Immature natural killer cell (primary cell): Measurements from ENCODE around the gene CREB3L4. TPM values are rescaled to one million over a fixed set of nuclear protein-coding genes. Genes with fewer than 3 reads are reported as not detected.

ENCODE experiments used
- DNase-seq, 3 donors: peaks; one replicate each; pipeline ENCODE4 v3.0.0; 2022; ENCODE audit warnings: mixed read lengths in 1 of 3
- H3K27ac Mint-ChIP-seq, 6 donors: one replicate each; pipeline ENCODE4 v1.8.0; 2020; ENCODE audit warnings: mixed read lengths in 6 of 6, mild to moderate bottlenecking in 5 of 6, inconsistent platforms in 4 of 6, moderate library complexity in 3 of 6
- H3K27me3 Mint-ChIP-seq, 3 donors: one replicate each; pipeline ENCODE4 v1.8.0; 2020 to 2021; ENCODE audit warnings: low read depth in 3 of 3, mild to moderate bottlenecking in 3 of 3, mixed read lengths in 3 of 3, moderate library complexity in 3 of 3, inconsistent platforms in 1 of 3
- H3K36me3 Mint-ChIP-seq, 3 donors: one replicate each; pipeline ENCODE4 v1.8.0; 2020; ENCODE audit warnings: mixed read lengths in 3 of 3, inconsistent platforms in 2 of 3, mild to moderate bottlenecking in 2 of 3
- H3K4me1 Mint-ChIP-seq, 2 donors: one replicate each; pipeline ENCODE4 v1.8.0; 2020; ENCODE audit warnings: inconsistent platforms in 2 of 2, mild to moderate bottlenecking in 2 of 2, mixed read lengths in 2 of 2, moderate library complexity in 1 of 2
- H3K4me3 Mint-ChIP-seq, 5 donors: one replicate each; pipeline ENCODE4 v1.8.0; 2020; ENCODE audit warnings: mild to moderate bottlenecking in 5 of 5, mixed read lengths in 5 of 5, inconsistent platforms in 3 of 5, moderate library complexity in 3 of 5
- H3K9me3 Mint-ChIP-seq, 6 donors: one replicate each; pipeline ENCODE4 v1.8.0; 2020; ENCODE audit warnings: mild to moderate bottlenecking in 6 of 6, mixed read lengths in 6 of 6, inconsistent platforms in 4 of 6, moderate library complexity in 3 of 6
- polyA plus RNA-seq, 3 donors: library from polyadenylated mRNA; unstranded; fragments of 300-500 nt; fragmentation: Illumina TruSeq; gene quantifications; one replicate each; pipeline ENCODE4 v1.2.3, GENCODE V29; 2021

The CREB3L4 gene
- polyA plus RNA-seq, 3 donors from 2014 or later = 10.0 to 17.6 (median 15.2) TPM

DNA sequence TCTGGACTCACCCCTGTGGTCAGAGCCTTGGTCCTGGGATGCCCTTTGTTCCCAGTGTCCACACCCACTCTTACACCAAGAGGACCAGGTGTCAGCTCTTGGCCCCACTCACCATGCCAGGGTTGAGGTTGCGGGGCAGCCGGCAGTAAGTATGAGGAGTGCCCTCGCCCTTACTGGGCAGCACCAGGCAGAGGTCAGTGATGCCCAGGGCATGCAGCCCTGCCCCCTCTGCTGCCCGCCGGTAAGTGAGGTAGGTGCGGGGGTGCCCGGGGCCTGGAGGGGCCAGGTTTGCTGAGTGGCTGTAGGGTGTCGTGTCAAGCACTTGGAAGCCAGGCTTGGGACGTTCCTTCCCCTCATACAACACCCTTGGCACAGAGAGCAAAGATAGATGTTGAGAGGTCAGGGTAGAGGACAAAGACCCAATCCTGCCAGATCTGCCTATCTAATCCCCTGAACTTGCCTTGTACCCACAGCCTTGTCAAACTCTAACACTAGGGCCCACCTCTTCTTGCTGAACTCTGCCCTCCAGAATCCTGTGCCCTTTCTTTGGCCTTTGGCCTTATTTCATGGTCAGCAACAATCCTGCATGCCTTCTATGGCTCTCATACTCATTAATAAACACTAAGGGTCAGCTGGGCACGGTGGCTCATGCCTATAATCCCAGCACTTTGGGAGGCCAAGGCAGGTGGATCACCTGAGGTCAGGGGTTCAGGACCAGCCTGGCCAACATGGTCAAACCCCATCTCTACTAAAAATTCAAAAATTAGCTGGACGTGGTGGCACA, 24.7 kb upstream of the CREB3L4 start:
- Mint-ChIP-seq H3K9me3 (no peaks in the 10 kb centered on the region), H3K27me3 (peaks cover 11 to 20% (median 13%) of the 10 kb centered on the region in 3 donors), H3K27ac (peak overlapping the region; percentile 84 to 100 (median 92)), H3K4me3 (peak overlapping the region in 3 of 5 donors; percentile 13 to 54 (median 33)), H3K4me1 (peaks cover 55 to 62% of the 10 kb centered on the region in 2 donors), H3K36me3 (peaks cover 9 to 38% (median 17%) of the 10 kb centered on the region in 3 donors)
- DNase-seq = no peak

DNA sequence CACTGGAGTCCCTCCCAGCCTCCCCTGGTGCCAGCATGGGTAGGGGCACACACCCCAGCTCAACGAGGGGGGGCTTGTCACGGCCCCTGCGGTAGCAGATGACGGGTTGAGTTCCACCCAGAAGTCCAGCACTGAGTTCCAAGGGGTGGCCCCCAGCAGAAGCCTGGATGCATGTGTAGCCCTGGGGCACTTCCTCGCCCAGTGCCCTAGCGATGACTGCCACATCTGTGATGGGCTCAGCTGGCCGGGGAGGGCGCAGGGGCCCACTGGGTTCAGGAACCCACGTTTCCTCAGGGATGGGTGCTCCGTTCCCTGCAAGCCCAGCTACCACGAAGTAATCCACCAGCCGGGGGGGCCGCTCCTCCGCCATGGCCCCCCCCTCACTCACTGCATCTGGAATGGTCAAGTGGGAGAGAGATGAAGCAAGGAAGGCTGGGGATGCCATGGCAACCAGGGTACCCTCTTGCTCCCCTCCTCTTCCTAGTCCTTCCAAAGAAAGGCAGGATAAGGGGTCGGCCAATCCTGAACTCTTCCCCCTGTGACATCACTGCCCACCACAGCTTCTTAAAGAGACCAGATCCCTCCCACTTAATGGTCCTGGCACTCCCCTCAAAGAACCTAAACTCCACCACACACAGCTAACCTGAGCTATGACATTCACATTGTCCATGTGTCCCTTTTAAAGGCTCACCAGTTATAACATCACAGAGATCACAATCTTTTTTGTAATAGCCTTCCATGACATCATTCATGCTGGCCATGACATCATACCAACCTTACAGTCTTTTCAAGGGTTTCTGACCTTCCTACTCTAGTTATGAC, 23.5 kb upstream of the CREB3L4 start:
- Mint-ChIP-seq H3K27me3 (peaks cover 11 to 20% (median 13%) of the 10 kb centered on the region in 3 donors), H3K36me3 (peaks cover 9 to 36% (median 20%) of the 10 kb centered on the region in 3 donors)

DNA sequence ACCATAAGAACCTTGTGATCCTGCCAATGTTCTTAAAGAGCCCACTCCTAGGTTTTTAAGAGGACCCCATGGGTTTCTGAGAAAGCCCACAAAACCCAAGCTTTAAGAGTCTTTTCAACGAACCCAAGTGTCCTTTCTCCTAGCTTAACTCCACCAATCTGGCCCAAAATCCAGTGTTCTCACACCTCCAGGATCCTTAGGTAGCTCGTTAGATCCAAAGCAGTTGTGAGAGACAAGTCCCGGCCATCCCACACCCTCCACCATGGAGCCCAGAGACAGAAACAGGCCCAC, 22.9 kb upstream of the CREB3L4 start:
- no peak for DNase-seq
- peaks cover 49% of the 10 kb centered on the region in 2 donors for H3K4me1 Mint-ChIP-seq
- H3K27ac Mint-ChIP-seq = peak overlapping the region; percentile 96 to 100 (median 100)
- peaks cover 9 to 32% (median 19%) of the 10 kb centered on the region in 3 donors for H3K36me3 Mint-ChIP-seq
- peaks cover 11 to 20% (median 13%) of the 10 kb centered on the region in 3 donors for H3K27me3 Mint-ChIP-seq
- H3K9me3 Mint-ChIP-seq = no peaks in the 10 kb centered on the region
- peak overlapping the region; percentile 93 to 100 (median 98) for H3K4me3 Mint-ChIP-seq

More for the DNA sequence above, 23.5 kb upstream of the CREB3L4 start:
- Mint-ChIP-seq H3K27ac (peak overlapping the region; percentile 96 to 100 (median 100)), H3K4me3 (peak overlapping the region; percentile 93 to 100 (median 98)), H3K9me3 (no peaks in the 10 kb centered on the region), H3K4me1 (peaks cover 53 to 55% of the 10 kb centered on the region in 2 donors)
- DNase-seq = peak in 2 of 3 donors; percentile 39 to 41

DNA sequence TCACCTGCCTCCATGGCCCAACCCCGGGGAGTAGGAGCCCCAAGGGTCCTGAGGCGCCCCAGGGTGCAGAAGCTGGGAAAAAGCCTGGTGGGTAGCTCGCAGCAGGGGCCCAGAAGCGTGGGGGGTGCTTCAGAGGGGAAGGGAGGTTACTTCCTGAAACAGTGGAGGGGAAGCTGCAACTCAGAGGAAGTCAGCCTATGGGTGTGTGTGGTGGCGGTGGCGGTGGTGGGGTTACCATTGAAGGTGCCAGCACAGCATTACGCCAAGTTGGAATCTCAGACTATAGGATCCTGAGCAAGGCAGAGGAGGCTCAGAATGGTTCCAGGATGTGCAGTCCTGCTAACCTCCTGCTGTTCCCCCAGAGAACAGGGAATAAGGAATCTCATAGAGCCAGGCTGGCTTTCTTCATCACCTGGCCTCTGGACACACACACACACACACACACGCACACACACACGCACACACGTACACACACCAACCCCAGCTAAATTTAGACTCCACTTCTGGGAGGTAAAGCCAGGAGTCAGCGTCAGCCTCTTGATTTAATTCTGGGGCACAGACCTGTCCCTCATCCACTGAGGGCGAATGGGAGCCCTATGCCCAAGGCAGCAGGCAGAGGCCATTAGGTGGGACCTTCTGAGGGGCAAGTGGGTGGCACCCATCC, 22.4 kb upstream of the CREB3L4 start:
- H3K27me3 Mint-ChIP-seq = peaks cover 11 to 20% (median 13%) of the 10 kb centered on the region in 3 donors
- H3K27ac Mint-ChIP-seq = peak overlapping the region; percentile 96 to 100 (median 100)

DNA sequence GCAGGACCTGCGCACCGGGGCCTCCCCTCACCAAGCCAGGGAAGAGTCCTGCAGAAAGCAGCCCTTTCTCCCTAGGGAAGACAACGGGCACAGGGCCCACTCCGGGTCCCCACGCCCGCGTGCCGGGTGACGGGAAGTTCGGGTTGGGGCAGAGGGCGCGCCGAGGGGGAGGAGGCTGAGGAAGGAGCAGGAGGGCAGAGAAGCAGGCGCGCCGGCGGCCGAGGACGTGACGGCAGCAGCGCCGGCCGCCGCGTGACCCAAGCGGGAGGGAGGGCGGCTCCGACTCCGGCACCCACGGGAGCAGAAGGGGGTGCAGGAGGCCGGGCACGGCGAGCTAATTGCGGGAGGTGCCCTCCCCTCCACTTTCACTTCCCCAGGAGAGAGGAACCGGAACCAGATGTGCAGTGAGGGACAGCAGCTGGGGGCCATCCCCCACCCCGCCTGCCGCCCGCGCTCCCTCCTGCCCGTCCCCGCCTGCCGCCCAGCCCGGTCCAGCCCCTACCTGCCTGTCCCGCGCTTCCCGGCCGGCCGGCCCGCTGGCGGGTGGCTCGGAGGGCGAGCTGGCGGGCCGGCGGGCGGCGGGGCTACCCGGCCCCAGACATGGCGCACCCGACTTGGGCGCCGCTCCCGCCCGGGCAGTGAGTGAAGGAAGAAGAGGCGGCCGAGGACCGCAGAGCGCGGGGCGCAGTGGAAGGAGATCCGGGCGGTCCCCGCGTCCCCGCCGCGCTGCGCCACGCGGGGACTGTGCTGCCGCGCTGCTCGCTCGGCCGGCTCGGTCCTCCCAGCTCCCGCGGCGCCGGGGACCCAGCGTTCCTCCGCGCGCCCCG, 21.7 kb upstream of the CREB3L4 start:
- Mint-ChIP-seq H3K27ac (peak overlapping the region; percentile 96 to 100 (median 100)), H3K36me3 (peaks cover 12 to 34% (median 22%) of the 10 kb centered on the region in 3 donors), H3K4me1 (peaks cover 45 to 47% of the 10 kb centered on the region in 2 donors), H3K4me3 (peak overlapping the region; percentile 93 to 100 (median 98)), H3K9me3 (no peaks in the 10 kb centered on the region), H3K27me3 (peaks cover 11 to 22% (median 13%) of the 10 kb centered on the region in 3 donors)
- peak; percentile 88 to 90 (median 90) for DNase-seq

More for the DNA sequence above, 22.4 kb upstream of the CREB3L4 start:
- Mint-ChIP-seq H3K36me3 (peaks cover 9 to 31% (median 19%) of the 10 kb centered on the region in 3 donors), H3K4me1 (peaks cover 44 to 48% of the 10 kb centered on the region in 2 donors), H3K4me3 (peak overlapping the region; percentile 93 to 100 (median 98)), H3K9me3 (no peaks in the 10 kb centered on the region)
- peak; percentile 91 to 92 (median 92) for DNase-seq

DNA sequence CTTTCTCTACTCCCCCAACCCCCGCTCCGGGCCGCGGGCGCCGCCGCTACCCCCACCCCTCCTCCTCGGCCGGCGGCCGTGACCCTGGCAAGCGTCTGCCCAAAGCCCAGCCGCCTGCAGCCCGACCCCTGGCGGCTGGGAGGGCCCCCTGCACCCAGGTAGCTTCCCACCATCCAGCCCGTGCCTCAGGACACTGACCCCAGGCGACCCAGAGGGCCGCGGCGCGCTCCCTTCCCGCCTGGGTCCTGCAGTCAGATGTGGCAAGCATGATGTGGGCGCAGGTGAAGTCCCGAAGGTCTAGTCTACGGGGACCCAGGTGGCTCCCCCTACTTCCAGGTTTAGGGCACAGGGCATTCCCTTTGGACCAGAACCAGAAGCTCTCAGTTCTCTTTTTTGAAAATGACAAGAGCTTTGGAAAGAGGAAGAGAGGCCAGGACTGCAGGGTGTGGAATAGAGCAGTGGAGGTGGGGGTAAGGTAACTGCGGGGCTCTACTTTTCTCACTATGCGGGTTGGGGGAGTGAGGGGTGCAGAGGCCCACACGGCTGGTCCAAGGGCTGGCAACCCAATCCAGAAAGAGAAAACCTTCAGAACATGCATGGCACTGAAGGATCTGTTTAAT, 21.0 kb upstream of the CREB3L4 start, which contains the start of gene DENND4B:
TSS of gene DENND4B (minus strand) at position 97 of the 620 bp plus-strand sequence. CDS start 2,344 bp downstream, outside the sequence.
- DNase-seq = peak; percentile 79 to 82 (median 81)
- H3K27me3 Mint-ChIP-seq = peaks cover 11 to 23% (median 13%) of the 10 kb centered on the region in 3 donors
- H3K27ac Mint-ChIP-seq = peak within 1 kb of the TSS; percentile 96 to 100 (median 100)
- H3K9me3 Mint-ChIP-seq = no peaks in the 10 kb centered on the region
- peaks cover 14 to 31% (median 23%) of the 10 kb centered on the region in 3 donors for H3K36me3 Mint-ChIP-seq
- H3K4me3 Mint-ChIP-seq = peak within 1 kb of the TSS; percentile 93 to 100 (median 98)
- H3K4me1 Mint-ChIP-seq = peaks cover 43 to 47% of the 10 kb centered on the region in 2 donors

DNA sequence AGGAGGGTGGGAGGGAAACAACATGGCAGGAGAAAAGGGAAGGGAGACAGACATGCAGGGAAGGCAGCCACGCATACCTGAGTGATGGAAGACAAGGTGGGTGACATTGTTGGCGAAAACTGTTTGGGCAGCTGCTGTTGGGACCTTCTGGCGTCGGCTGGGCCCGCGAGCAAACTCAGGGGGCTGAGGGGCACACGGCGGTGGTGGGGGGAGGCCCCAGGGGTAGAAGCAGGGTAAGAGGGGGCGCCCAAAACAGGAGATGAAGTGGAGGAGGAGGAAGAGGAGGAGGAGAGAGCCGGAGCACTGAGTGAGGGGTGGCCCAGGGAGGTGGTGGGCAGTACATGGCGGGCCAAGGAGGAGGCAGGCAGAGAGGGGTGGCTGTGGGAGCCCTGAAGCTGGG, 16.5 kb upstream of the CREB3L4 start:
- H3K9me3 Mint-ChIP-seq = no peaks in the 10 kb centered on the region
- DNase-seq = no peak
- H3K4me1 Mint-ChIP-seq = peaks cover 29 to 30% of the 10 kb centered on the region in 2 donors
- H3K27me3 Mint-ChIP-seq = peaks cover 0 to 6% (median 3%) of the 10 kb centered on the region in 3 donors
- peaks cover 10 to 36% (median 21%) of the 10 kb centered on the region in 3 donors for H3K36me3 Mint-ChIP-seq
- H3K27ac Mint-ChIP-seq = peak overlapping the region in 1 of 6 donors; percentile 5
- H3K4me3 Mint-ChIP-seq = no peak overlapping the region

DNA sequence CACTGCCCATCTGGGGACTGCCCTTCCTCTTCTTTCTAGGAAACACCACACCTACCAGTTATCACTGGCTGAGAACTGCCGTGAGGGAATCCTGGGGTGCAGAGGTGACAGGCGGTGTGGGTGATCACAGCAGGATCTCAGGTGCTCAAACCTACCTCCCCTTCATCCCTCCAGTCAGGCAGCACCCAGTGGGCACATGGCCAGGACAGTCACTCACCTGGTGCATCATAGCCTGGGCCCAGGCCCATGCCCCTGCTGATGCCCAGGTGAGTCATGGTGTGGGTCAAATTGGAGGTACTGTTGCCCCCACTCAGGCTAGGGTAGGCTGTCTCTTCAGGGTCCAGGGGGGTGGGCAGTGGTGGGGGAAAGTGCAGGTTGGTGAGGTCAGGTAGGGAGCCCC, 15.9 kb upstream of the CREB3L4 start:
- DNase-seq = no peak
- Mint-ChIP-seq H3K9me3 (no peaks in the 10 kb centered on the region), H3K27ac (no peak overlapping the region), H3K27me3 (peaks cover 0 to 5% (median 3%) of the 10 kb centered on the region in 3 donors), H3K4me3 (no peak overlapping the region), H3K4me1 (peaks cover 33 to 34% of the 10 kb centered on the region in 2 donors), H3K36me3 (peaks cover 10 to 36% (median 21%) of the 10 kb centered on the region in 3 donors)

DNA sequence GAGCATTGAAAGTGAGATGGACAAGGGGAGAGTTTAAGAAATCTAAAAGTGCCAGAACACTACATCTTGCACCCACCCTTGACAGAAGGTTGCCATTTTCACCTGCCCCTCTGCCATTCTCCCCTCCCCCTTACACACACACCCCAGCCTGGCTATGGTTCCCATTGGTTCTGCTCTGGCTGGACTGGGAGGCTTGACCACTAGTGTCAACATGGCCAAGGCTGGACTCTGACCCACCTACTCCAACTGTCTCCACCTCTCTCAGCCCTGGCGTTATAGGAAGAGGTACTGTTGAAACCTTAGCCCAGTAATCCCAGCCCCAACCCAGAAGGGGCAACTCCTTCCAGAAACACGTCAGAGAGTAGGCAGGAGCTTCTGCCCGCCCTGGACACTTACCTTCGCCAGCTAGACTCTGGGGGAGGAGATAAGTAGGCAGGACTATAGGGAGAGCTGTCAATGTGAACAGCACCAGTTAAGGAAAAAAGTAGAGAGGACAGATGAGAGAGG, 13.8 kb upstream of the CREB3L4 start:
- no peak for DNase-seq
- no peak overlapping the region for H3K4me3 Mint-ChIP-seq
- H3K27ac Mint-ChIP-seq = peak overlapping the region in 5 of 6 donors; percentile 4 to 83 (median 43)
- no peaks in the 10 kb centered on the region for H3K9me3 Mint-ChIP-seq
- peaks cover 0 to 11% (median 5%) of the 10 kb centered on the region in 3 donors for H3K27me3 Mint-ChIP-seq
- peaks cover 40 to 47% of the 10 kb centered on the region in 2 donors for H3K4me1 Mint-ChIP-seq
- H3K36me3 Mint-ChIP-seq = peaks cover 10 to 31% (median 17%) of the 10 kb centered on the region in 3 donors

DNA sequence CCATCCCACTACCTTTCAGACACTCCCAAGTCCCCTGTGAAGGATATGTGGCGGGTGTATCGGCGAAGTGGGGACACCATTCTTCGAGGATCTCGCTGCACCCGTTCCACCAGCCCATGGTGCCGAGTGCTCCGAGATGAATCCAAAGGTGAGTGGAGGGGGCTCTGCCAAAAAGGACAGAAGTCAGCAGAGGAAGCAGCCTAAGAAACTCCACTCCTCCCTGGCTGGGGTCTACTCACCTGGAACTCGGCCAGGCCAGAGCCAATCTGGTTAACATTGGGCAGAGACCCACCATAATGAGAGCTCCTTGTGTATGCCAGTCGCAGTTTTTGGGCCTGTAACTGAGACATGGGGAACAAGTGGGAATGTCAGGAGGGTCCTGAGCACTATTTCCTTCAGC, 12.9 kb upstream of the CREB3L4 start:
- no peak overlapping the region for H3K4me3 Mint-ChIP-seq
- DNase-seq = no peak
- H3K27me3 Mint-ChIP-seq = peaks cover 0 to 11% (median 5%) of the 10 kb centered on the region in 3 donors
- peaks cover 40 to 48% of the 10 kb centered on the region in 2 donors for H3K4me1 Mint-ChIP-seq
- peak overlapping the region in 1 of 6 donors; percentile 49 for H3K27ac Mint-ChIP-seq
- H3K36me3 Mint-ChIP-seq = peaks cover 10 to 31% (median 17%) of the 10 kb centered on the region in 3 donors
- no peaks in the 10 kb centered on the region for H3K9me3 Mint-ChIP-seq

DNA sequence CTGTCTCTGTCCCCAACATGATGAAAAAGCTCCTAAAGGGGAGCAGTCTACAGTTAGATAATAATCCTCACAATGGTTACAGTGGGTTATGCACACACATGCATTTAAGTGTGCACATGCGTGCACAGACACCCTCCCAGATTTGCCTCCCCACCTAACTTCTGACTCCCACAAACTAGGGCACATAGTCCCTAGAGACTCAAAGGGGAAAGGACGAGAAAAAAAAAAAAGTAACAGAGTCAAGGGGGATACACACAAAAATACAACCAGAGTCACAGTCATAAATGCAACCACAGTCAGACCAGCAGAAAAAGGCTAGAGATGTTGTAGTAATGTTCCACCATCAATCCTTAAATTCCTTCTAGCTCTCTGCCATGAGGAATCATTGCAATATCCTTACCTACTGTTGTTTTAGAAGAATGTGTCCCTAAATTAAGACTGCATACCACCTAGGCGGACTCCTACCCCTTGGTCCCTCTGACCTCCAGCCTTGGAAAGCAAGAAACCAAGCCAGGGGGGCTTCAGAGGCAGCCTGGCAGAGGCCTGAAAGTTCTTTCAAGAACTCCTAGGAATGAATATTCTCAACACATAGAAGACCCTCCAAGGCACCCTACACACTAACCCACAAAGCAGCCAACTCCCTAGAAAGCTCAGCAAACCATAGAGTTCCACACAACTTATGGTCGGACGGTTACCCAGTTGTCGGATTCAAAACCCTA, 10.5 kb upstream of the CREB3L4 start:
- H3K27me3 Mint-ChIP-seq = peaks cover 0 to 8% (median 5%) of the 10 kb centered on the region in 3 donors
- no peaks in the 10 kb centered on the region for H3K9me3 Mint-ChIP-seq

More for the DNA sequence above, 10.5 kb upstream of the CREB3L4 start:
- Mint-ChIP-seq H3K27ac (peak overlapping the region; percentile 94 to 98 (median 96)), H3K4me1 (peaks cover 47 to 52% of the 10 kb centered on the region in 2 donors), H3K4me3 (peak overlapping the region; percentile 91 to 99 (median 96)), H3K36me3 (peaks cover 0 to 18% (median 6%) of the 10 kb centered on the region in 3 donors)
- no peak for DNase-seq
